Measurements from ENCODE around the gene CLEC12A.

The CLEC12A gene

DNA sequence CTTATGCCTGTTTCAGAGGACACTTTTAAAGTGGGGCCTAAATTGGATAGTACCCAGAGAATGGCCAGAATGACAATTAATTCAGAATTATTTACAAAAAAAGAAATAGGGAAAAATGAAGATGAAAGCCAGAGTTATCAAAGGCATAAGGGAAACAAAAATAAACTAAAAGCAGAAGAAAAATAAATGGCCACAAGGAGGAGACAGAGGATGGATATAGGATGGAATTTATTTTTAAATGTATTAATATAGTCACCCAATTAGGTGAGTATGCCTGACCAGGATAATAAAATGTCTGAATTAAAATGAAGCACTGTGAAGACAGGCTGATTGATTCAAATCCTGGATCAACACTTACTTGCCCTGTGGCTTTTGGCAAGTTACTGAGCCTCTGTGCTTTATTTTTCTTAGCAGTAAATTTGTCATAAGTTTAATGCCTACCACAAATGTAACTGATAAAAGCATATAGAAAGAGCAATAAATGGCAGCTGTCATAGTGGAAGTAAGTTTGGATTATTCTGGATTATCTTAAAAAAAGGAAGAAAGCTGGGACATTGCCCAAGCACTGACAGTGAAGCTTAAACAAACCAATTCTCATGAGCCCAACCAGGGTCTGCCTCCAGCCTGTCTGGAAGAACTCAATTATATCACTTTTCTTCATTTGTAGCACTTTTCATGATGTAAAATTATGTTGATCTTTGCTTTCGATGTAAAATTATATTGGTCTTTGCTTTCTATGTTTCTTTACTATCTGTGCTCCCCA lies 62.8 kb downstream of the CLEC12A start:
- no peak for DNase-seq (ENCODE audit: low read depth in 1 of 2, low spot score in 1 of 2)
